B cell (primary cell): ENCODE data around the gene PCMTD2.

Experiments used
- EZH2 ChIP-seq: IDR thresholded peaks from 2 replicates; pipeline ENCODE4 v1.6.1; 2012; ENCODE audit warnings: borderline replicate concordance, low read depth, mild to moderate bottlenecking, moderate library complexity, low read length; ENCODE audit not compliant: insufficient read depth, poor library complexity, severe bottlenecking
- TF ChIP-seq, protein P1 (sequence below): fragments of 200-600 bp; IDR thresholded peaks from one replicate; pipeline ENCODE4 v1.8.0; 2022; ENCODE audit warnings: antibody characterized with exemption, mild to moderate bottlenecking

DNA sequence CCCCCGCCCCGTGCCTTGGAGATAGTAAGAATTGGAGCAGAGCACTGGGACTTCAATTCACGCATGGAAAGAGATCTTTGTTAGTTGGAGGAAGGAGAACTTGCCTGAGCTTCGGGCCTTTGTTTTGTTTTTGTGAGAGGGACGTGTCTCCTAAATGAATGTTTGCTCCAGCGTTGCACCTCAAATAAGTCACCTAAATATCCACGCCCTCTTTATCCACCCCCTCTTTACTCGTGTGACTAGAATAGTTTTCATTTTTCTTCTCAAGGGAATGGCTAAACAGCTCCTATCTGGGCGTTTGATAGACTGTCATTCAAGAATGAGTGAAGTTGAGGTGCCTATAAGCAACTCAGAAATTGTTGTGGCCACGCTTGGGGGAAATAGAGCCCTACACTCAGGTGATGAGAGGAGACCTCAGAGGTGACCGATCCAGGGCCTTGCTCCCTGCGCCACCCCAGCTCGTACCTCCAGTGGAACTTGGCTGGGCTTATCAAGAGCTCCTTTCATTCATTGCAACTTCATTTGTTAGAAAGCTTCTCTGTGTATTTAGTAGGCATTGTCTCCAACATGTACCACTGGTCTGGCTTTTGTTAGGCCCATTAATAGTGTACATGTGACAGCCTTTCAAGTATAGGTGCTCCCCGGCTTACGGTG lies 861 bp downstream of the PCMTD2 start:
- TF ChIP-seq, protein P1, sequence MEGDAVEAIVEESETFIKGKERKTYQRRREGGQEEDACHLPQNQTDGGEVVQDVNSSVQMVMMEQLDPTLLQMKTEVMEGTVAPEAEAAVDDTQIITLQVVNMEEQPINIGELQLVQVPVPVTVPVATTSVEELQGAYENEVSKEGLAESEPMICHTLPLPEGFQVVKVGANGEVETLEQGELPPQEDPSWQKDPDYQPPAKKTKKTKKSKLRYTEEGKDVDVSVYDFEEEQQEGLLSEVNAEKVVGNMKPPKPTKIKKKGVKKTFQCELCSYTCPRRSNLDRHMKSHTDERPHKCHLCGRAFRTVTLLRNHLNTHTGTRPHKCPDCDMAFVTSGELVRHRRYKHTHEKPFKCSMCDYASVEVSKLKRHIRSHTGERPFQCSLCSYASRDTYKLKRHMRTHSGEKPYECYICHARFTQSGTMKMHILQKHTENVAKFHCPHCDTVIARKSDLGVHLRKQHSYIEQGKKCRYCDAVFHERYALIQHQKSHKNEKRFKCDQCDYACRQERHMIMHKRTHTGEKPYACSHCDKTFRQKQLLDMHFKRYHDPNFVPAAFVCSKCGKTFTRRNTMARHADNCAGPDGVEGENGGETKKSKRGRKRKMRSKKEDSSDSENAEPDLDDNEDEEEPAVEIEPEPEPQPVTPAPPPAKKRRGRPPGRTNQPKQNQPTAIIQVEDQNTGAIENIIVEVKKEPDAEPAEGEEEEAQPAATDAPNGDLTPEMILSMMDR: no peak
- no peak for TF ChIP-seq EZH2
